ENCODE data around the gene HKDC1.

Gene HKDC1

DNA sequence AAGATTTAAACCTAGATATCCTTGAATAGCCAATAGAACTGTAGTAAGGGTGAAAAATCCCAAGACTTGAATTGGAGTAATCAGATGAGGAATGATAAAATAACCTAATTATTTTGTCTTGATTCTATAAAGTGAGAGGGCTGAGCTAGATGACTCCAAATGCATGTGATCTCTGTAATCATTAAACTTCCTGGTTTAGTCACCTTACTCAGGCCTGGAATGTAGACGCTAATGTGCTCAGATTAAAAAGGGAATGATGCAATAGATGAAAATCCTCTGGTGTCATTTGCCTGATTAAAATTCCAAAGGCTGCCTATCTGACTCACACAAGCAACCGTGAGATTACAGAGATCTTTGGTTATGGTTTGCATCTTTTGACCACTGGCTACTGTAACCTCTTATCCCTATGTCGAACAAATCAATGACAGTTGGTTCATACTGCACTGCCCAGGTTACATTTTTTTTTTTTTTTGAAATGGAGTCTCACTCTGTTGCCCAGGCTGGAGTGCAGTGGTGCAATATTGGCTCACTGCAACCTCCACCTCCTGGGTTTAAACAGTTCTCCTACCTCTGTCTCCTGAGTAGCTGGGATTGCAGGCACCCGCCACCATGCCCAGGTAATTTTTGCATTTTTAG, 2.9 kb upstream of the HKDC1 start:
- no peak for DNase-seq

DNA sequence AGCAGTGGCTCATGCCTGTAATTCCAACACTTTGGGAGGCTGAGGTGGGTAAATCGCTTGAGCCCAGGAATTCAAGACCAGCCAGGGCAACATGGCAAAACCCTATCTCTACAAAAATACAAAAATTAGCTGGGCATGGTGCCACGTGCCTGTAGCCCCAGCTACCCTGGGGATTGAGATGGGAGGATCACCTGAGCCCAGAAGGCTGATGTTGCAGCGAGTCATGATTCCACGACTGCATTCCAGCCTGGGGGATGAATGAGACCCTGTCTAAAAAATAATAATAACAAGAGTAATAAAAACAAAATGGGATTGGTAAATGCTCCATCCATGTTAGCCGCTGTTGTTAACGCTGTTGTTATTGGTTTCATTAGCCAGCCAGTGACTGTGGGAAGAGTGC, 1.3 kb upstream of the HKDC1 start:
- no peak for DNase-seq

DNA sequence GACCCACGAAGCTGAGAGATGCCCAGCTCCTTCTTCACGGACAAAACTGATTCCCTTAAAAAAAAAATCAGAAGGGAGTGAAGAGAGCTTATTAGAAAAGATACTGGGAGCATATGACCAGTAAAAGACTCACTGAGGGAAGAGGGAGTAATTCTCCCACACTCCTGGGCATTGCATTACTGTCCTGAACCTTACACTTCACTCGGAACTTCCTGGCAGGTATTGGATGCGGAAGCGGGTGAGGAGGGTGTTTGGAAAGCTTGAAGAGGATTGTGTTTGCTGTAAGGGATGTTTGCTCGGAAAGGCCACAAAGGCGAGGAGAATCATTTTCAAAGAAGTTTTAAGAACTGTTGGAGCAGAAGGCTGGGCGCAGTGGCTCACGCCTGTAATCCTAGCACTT, 375 bp downstream of the HKDC1 start:
- no peak for DNase-seq

DNA sequence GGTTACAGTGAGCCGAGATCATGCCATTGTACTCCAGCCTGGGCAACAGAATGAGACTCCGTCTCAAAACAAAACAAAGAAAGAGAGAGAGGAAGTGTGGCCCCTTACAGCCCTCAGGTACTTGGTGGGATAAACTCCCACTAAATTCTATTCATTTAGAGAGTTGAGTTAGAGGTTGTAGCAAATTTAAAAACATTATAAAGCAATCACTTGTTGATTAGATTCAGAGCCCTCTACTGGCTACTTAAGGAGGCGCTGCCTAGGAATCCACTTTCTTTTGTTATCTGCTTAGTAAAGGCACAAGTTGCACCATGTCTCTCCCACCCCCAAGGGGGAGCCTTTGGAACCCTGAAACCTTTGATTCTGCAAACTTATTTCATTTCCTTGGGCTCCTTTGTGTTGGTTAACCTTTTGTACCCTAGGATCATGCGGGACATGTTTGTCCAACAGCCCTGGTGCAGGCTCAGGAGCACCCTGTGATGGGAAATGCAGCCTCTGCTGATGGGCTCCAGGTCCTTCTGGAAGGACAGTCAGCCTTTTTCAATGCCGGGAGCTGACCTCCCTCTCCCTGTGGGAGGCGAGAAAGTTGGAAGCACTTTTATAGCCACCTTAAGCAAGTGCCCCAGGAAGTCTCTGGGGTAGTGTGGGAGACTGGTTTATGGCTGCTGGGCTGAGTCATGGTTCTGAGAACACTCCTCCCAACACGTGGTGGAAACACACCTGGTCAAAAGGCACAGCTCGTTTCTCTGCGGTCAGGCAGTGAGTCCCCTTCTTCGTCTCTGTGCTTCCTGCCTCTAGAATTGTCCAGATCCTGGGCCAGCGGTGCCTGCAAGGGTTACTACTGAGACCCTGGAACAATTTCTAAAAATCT, 2.3 kb downstream of the HKDC1 start:
- peak; percentile 76 to 78 for DNase-seq

DNA sequence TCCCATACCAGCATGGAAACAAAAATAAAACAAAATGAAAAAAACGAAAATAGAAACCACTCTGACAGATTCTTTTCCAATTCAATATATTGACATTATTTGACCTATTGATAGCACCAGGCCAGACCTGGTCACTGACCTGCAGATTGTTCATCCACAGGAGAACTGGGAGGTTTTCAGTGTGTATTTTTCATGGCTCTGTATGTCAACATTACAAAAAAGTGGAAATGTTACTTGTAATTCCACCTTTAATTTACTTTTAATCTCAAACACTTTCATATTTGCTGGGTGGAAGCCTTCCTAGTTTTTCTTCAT, 2.9 kb downstream of the HKDC1 start:
- no peak for DNase-seq

DNA sequence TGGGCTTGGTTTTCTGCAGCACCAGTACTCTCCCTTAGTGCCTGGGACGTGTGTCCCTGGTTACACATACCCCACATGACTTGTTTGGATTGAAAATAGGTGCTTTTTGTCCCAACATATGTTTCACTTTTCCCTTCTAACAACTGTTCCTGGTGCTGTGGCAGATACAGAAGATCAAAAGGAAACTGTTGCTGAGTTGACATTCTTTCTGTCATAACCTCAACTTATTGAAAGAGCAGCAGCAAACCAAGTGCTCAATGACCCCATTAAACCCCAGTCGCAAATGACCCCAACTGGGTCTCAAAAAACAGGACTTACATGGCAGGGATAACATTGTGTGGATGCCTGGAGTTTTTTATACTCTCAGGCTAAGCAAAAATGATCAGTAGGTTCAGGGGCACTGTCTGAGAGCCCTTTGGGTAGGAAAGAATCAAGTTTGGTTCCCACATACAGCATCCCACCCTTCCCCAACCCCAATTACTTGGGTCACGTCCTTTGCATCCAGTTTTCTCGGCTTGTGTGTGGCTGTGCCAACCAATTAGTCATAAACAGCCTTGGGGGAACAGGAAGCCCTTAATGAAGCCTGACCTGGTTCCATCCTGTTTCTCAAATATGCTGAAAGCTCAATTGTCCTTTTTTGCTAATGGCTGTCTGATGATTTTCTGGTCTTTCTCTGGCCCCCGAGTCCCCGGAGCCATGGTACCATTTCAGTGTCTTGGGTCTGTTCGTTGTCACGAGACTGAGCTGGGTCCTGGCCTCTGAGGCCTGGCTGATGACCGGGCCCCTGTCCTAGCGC, 4.9 kb downstream of the HKDC1 start:
- DNase-seq = peak in 1 of 2 experiments; percentile 16

DNA sequence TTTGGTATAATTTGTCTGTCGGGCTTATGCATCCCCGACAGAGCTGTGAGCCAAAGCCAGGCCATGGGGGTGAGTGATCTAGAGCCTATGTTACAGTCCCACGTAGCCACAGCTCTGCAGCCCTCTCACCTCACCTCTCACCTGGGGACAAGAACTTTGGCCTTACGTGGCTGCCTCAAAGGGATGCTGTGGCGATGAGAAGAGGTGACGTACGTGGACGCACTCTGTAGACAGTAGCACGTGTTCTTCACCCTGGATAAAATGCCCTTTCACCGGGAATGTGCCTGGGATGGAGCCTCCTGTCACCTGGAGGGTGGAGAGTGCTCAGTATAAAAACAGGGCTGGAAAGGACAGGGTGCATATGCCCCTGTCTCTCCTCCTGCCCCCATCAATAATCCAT, 5.5 kb downstream of the HKDC1 start:
- DNase-seq = no peak

DNA sequence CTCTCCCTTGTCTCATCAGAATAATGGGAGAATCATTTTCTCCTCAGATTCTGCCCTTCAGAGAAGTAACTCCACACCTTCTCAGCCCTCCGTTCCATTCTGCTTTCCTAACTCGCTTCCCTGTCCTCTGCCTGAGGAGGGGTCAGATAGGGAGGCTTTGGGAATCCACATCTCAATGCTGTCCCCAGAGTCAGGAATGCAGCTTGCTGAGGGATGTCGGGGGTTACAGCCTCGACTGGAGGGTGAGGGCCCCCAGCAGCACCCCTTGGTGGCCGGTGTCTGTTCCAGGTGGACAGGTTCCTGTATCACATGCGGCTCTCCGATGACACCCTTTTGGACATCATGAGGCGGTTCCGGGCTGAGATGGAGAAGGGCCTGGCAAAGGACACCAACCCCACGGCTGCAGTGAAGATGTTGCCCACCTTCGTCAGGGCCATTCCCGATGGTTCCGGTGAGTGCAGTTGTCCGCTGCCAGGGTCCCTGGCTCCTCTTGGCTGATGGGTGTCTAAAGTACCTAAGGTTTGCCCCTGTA, 6.9 kb downstream of the HKDC1 start:
- no peak for DNase-seq

DNA sequence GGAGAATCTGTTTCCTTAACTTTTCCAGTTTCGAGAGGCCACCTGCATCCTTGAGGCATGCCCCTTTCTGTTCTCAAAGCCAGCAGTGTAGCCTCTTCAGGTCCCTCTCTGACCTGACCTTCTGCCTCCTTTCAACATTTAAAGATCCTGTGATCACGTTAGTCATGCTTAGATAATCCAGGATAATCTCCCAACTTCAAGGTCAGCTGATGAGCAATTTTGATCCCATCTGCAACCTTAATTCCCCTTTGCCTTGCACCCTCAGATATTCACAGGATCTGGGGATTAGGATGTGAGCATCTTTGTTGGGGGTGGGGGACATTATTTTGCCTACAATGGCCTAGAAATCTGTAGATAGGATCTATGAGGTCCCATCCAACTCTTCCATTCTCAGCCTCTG, 8.0 kb downstream of the HKDC1 start:
- no peak for DNase-seq

DNA sequence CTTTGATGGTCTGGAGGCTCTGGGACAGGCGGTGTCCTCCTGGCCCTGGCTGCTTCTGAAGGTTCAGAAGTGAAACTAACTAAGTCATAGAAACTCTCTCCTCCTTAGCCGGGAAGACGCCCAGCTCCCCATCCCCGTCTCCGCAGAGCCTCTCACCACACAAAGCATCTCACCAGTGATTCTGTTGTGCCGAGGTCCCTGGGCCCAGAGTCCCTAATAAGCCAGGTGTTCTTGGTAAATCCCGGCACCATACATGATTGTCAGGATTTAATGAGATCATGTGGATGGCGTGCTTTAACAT, 9.4 kb downstream of the HKDC1 start:
- DNase-seq = no peak

DNA sequence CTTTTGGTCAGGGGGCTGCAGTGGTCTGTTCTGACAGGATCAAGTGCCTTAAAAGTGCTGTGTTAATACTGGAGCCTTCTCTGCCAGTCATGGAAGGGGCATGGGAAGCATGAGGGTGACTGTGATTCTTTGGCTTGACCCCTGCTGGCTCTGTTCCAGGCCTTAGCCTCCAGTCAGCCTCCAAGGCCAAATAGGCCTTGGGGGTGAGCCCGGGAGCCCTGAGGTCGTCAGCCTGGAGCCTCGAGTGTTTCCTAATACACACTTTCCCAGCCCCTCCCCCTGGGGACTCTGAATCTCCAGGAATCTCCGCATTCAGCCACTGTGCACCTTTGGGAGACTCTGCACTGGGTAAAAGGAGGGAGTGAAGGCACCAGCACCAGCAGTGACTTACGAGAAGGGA, 10.0 kb downstream of the HKDC1 start:
- no peak for DNase-seq

DNA sequence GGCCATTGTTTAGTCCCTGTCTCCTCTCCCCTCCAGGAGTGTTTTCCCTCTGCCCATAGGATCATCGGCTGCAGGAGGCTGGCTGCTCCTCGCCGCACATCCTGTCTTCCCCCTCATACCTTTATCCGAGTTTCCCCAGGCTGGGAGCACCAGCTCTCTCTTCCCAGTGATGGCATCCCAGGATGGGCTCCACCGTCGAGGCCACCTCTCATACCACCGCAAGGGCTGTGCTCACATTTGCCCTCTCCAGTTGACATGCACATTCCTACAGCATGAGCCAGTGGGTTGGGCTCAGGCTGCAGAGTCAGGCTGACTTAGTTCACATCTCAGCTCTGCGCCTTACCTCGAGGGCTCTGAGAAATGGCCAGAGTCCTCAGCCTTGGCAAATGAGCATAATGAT, 12.1 kb downstream of the HKDC1 start:
- no peak for DNase-seq

DNA sequence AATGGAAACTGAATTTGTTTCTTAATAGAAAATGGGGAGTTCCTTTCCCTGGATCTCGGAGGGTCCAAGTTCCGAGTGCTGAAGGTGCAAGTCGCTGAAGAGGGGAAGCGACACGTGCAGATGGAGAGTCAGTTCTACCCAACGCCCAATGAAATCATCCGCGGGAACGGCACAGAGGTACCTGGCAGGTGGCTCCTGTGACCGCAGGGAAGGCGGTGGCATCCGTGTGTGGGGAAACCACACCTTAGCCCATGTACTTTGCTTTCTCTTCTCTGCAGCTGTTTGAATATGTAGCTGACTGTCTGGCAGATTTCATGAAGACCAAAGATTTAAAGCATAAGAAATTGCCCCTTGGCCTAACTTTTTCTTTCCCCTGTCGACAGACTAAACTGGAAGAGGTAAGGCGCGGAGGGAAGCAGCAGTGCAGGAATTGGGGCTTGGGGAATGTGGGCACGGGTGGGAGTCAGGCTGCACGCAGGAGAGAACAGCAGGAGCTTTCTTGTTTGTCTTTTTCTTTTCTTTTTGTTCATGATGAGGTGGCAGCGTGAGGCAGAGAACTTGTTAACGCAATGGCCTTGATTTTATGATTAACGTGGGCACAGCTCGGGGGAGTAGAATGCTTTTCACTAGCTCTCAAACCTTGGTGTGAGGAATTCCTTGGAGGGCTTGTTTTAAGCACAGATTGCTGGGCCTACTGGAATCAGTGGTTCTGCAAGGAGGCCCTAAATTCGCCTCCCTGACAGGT, 12.8 kb downstream of the HKDC1 start:
- DNase-seq = no peak

DNA sequence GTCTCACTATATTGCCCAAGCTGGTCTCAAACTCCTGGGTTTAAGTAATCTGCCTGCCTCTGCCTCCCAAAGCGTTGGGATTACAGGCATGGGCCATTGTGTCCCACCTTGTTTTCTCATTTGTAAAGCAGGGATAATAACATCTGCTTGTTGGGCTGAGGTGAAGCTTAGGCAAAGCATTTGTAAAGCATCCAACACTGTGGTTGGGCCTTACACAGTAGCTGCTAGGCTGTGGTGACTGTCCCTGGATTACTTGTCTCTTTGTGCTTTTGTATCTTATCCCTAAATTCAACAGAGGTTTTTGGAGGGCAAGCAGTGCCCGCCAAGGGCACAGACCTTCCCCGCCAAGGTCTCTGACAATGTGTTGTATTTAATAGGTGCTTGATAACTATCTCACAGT, 14.3 kb downstream of the HKDC1 start:
- DNase-seq = no peak

DNA sequence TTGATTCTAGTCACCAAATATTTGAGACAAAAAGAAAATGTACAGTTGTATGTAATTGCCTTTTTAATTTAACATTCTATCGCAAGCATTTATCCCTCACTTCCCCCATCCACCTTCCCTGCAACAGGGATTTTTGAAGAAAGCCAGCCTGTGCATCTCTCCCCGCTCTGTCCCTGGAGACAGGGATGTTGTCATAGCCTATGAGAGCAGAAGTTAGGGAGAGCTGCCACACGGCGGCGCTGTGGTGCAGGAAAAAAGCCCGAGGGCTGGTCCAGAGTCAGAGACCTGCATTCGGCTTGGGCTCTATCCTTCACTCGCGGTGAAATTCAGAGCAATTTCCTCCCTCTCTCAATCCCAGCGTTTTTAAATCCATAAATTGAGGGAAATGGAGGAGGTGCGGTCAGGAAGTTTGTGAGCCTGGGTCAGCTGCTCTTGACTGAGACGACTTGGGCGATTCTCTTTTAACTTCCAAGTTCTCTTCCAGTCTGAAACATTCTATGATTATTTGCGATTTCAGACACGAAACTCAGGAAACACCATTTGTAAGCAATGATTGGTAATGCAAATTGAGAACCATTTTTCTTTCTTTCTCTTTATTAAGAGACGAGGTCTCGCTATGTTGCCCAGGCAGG, 17.5 kb downstream of the HKDC1 start:
- peak; percentile 70 to 73 for DNase-seq

DNA sequence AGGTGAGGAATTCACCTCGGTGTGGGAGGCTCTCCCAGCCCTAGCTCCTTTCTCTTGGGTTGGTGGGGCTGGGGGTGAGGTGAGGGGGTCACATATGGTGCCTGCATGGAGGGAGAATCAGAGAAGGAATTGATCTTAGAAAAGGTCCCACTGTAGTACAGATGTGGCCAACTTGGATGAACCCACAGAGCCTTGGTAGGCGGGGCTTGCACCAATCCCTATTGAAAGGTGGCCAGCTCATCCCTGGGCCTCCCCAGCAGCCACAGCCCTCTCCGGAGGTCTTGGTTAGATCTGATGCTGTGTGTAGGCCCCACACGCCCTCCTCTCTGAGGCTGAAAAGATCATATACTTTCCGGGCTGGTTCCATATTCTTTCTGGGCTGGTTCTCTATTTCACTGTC, 19.0 kb downstream of the HKDC1 start:
- DNase-seq = no peak

DNA sequence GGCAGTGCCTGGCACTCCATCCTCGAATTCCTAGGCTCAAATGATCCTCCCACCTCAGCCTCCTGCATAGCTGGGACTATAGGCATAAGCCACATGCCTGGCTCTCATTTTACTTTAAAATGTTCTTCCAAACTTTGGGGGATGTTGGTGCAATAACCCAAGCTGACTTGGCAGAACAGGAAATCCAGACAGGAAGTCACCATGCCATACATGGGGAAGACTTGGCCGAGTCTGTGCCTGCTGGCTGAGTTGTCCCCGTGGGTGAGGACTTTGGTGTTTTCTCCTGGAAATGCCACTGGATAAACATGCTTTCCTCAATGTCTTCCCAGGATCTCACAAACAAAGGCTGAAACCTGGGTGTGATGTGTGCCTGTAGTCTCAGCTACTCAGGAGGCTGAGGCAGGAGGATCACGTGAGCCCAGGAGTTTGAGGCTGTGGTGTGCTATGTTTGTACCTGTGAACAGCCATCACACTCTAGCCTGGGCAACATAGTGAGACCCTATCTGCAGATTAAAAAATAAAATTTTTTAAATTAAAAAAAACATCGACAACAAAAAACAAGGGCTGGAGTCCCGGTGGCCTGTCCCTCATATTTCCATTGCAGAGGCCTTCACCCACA, 19.8 kb downstream of the HKDC1 start:
- DNase-seq = peak; percentile 23 to 64

DNA sequence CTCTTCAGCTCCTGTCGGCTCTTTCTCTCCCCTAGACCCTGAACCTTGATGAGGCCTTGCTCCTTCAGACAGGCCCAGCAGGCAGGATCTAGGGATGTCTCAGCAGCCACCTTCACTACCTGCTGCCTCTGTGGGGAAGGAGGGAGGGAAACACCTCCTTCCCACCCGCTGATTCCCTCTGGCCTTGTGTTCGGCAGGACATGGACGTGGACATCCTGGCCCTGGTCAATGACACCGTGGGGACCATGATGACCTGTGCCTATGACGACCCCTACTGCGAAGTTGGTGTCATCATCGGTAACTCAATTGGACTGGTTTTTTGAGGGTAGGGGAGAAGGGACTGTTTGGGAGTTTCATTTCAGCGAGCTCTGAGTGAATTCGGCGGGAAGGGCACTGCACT, 20.3 kb downstream of the HKDC1 start:
- no peak for DNase-seq

DNA sequence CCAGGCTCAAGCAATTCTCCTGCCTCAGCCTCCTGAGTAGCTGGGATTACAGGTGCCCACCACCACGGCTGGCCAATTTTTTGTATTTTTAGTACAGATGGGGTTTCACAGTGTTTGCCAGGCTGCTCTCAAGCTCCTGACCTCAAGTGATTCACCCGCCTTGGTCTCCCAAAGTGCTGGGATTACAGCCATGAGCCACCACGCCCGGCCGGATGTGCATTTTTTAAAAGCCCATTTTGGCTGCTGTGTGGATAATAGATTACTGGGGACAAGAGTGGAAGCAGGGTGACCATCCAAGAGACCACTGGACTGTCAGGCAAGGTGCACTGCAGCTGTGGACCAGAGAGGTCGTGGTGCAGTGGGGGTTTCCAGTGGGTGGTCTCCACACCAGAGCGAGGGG, 21.4 kb downstream of the HKDC1 start:
- no peak for DNase-seq

DNA sequence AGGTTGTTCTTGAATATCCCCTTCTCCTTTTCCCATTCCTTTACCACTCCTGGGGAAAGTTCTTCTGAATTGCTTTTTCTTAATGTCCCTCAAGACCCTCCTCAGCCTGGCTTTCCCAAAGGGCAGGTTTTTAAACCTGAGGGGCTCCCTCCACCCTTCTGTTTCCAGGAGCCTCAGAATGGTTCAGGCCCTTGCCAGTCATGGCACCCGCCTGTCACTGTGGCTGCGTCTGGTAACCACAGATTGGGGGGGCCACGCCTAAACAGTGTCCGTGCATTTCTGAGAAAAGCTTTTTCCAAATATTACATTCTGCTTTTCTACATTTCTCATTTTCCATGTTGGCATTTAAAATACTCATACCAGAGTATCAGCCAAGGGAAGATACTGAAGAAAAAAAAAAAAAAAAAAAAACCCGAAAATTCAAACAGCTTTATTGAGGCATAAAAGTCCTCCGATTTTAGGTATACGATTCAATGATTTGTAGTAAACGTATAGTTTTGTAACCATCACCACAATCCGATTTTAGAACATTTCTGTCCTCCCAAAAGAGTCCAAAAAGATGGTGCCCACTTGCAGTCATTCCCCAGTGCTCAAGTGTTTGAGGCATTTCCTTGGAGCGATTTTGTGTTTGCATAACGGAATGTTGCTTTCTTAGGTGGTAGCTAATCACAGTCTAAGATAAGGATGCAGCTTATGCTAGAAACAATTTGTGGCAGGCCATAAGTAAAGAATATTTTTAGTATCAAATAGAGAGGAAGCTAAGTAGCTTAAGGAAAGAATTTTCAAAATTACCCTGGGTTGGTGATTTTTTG, 22.1 kb downstream of the HKDC1 start:
- no peak for DNase-seq

DNA sequence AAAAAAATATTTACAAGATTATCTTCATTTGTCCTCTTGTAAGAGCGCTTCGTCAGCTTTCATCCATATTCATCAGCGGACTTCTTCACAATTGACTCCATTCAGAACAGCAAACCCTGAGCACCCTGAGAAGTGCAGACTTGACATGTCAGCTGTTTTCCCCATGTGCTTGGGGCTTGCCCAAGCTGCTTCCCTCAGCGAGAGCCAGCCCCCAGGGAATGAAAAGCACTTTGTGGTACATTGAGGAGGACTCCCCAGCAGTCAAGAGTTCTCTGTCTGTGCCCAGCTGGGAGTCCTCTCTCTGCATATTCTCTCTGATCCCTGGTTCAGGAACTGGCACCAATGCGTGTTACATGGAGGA, 22.7 kb downstream of the HKDC1 start:
- DNase-seq = no peak
